Activated CD4-positive, alpha-beta T cell treated with anti-CD3 and anti-CD28 coated beads for 4 hours (primary cell): ENCODE results near the gene KIAA1549.
"Not testable (repeated sequence)": the region's sequence is repeated elsewhere in the genome, so short reads cannot be mapped to it uniquely, and the experiment has no call there.

Experiments used
- DNase-seq, 2 donors: peaks; one replicate each; pipeline ENCODE4 v3.0.0-alpha.2; 2020

Gene KIAA1549

DNA sequence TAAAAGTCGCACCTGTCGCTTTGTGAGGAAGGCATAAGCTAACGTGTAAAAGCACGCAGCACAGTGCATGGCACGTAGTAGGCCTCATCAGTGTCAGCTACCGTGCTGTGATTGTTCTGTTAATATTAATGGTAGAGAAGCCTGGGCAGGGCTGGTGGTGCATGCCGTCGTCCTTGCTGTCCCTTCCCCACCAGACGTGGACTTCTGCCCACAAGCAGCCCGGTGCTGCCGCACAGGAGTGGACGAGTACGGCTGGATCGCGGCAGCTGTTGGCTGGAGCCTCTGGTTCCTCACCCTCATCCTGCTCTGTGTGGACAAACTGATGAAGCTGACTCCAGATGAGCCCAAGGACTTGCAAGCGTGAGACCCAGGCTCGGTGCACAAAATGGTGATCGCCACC is 178.5 kb downstream of the KIAA1549 start:
- no peak for DNase-seq

GRCh38 chr7:138801256-138801655 is 179.9 kb downstream of the KIAA1549 start:
- no peak for DNase-seq

DNA sequence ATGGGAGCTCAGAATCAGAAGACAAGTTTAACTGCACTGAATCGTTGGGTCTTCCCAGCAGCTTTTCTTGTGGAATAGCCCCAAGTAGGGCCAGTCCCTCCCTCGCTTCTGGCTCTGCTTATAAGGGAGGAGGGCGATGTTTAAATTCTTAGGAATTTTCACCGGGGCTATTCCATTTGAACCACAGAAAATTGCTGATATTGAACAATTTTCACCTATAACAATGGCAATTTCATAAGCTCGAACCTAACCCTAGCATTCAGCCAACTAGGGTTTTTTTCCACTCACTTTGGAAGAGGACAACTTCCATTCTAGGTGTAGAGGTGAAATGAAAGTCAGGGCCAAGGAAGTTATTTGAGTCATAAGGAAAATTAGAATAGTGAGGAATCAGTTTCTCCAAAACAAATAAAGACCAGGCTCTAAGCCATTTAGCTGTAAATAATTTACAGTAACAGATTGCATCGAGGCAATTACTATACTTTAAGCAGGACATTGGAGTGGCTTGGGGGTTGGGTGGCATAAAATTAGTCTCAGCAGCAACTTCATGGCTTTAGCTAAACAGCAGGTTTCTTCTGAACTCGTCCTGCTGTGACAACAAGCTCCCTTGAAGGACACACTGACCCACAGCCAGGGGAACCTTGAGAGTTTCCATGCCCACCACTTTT is 181.7 kb downstream of the KIAA1549 start:
- no peak for DNase-seq

GRCh38 chr7:138798836-138799235 is 182.4 kb downstream of the KIAA1549 start:
- DNase-seq = no peak

GRCh38 chr7:138797715-138798320 is 183.4 kb downstream of the KIAA1549 start, which contains the start of the genes ATP6V0A4 and TMEM213:
ATP6V0A4 (minus strand) TSS chr7:138798196; CDS start chr7:138771247, 26,949 bp downstream.
TMEM213 (plus strand) TSS chr7:138797994; CDS start chr7:138798105, 111 bp downstream.
- no peak for DNase-seq

DNA sequence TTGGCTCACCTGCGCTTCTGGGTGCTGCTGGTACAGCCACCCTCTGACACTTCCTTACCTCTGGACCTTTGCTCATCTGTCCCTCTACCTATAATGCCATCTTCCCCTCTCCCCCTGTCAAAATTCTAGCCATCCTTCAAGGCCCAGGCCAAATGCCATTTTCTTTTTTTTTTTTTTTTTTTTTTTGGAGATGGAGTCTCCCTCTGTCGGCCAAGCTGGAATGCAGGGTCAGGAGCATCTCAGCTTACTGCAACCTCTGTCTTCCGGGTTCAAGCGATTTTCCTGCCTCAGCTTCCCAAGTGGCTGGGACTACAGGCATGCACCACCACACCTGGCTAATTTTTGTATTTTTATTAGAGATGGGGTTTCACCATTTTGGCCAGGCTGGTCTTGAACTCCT is 184.1 kb downstream of the KIAA1549 start:
- not testable (repeated sequence) for DNase-seq

- no peak for DNase-seq
Measured at GRCh38 chr7:138796038-138796615, 185.1 kb downstream of the KIAA1549 start.

GRCh38 chr7:138785587-138786437 is 195.4 kb downstream of the KIAA1549 start:
- no peak for DNase-seq

GRCh38 chr7:138784692-138785091 is 196.5 kb downstream of the KIAA1549 start:
- no peak for DNase-seq
